Activated CD8-positive, alpha-beta memory T cell treated with anti-CD3 and anti-CD28 coated beads for 48 hours (primary cell): ENCODE measurements around the gene PEMT.

Experiments
- DNase-seq, 3 experiments: peaks; one replicate each; pipeline ENCODE4 v3.0.0-alpha.2; 2020; ENCODE audit warnings: low read depth in 2 of 3, low spot score in 2 of 3

The PEMT gene

GRCh38 chr17:17553217-17554195, 38.0 kb downstream of the PEMT start:
- no peak for DNase-seq

- no peak for DNase-seq
Observed at GRCh38 chr17:17552351-17553216, 38.9 kb downstream of the PEMT start.

GRCh38 chr17:17551361-17551760, 40.1 kb downstream of the PEMT start:
- no peak for DNase-seq

- DNase-seq = no peak
Observed at GRCh38 chr17:17549732-17550366, 41.7 kb downstream of the PEMT start.

GRCh38 chr17:17548044-17548443, 43.5 kb downstream of the PEMT start:
- no peak for DNase-seq

GRCh38 chr17:17547210-17547764, 44.2 kb downstream of the PEMT start:
- DNase-seq = no peak

- no peak for DNase-seq
Observed at GRCh38 chr17:17546399-17547185, 44.9 kb downstream of the PEMT start.

- DNase-seq = no peak
Observed at GRCh38 chr17:17545984-17546383, 45.5 kb downstream of the PEMT start.

GRCh38 chr17:17545031-17545820, 46.3 kb downstream of the PEMT start:
- no peak for DNase-seq

- no peak for DNase-seq
Observed at GRCh38 chr17:17542906-17543635, 48.4 kb downstream of the PEMT start.

GRCh38 chr17:17541640-17542001, 49.9 kb downstream of the PEMT start:
- DNase-seq = no peak

- DNase-seq = no peak
Observed at GRCh38 chr17:17540935-17541639, 50.4 kb downstream of the PEMT start.

- no peak for DNase-seq
Observed at GRCh38 chr17:17540278-17540906, 51.1 kb downstream of the PEMT start.

- no peak for DNase-seq
Observed at GRCh38 chr17:17539591-17539990, 51.9 kb downstream of the PEMT start.

GRCh38 chr17:17538417-17539391, 52.8 kb downstream of the PEMT start:
- no peak for DNase-seq

GRCh38 chr17:17537311-17538099, 54.0 kb downstream of the PEMT start:
- DNase-seq = no peak
